Panc1 (cell line): Measurements from ENCODE around the gene PLBD2. TPM values are rescaled to one million over a fixed set of nuclear protein-coding genes. Genes with fewer than 3 reads are reported as not detected.

Experiments
- ATAC-seq: fragments of 200-7000 bp; cut with Tn5 transposase; 2 replicates; pipeline ENCODE4 v1.9.1; 2020; ENCODE audit warnings: mild to moderate bottlenecking, moderate library complexity
- BruUV-seq: library from RNA; stranded (reverse); fragments of 400-500 nt; replicated peaks from 2 replicates; lab custom pipeline; 2021; lab: Mats Ljungman, UMichigan
- CTCF ChIA-PET: fragments of 300-600 bp; sonication (Branson Sonifier 250); formaldehyde crosslinking; loops from one replicate; lab custom pipeline; 2022; ENCODE audit warnings: antibody characterized with exemption; lab: Charles Lee
- POLR2A ChIA-PET: fragments of 300-600 bp; sonication (Branson Sonifier 250); formaldehyde crosslinking; loops from one replicate; lab custom pipeline; 2022; ENCODE audit warnings: antibody characterized with exemption; lab: Charles Lee
- DNase-seq: peaks from one replicate; pipeline ENCODE4 v3.0.0-alpha.2; 2010; ENCODE audit warnings: low read depth, low spot score
- H3K27ac ChIP-seq: 2 replicates; pipeline ENCODE4 v1.5.1; 2011; ENCODE audit warnings: mild to moderate bottlenecking, low read length, inconsistent platforms
- H3K27me3 ChIP-seq: fragments of 200-500 bp; sonication (Bioruptor generic); 2 replicates; pipeline ENCODE4 v1.6.0; 2014; ENCODE audit warnings: low read length, inconsistent platforms; ENCODE audit not compliant: control insufficient read depth, insufficient read depth
- H3K36me3 ChIP-seq: fragments of 200-500 bp; sonication (Bioruptor generic); 2 replicates; pipeline ENCODE4 v1.5.1; 2014; ENCODE audit warnings: inconsistent platforms, mild to moderate bottlenecking, low read length, moderate library complexity; ENCODE audit not compliant: control insufficient read depth, insufficient read depth
- H3K4me1 ChIP-seq: 2 replicates; pipeline ENCODE4 v1.5.1; 2011; ENCODE audit warnings: inconsistent platforms, mild to moderate bottlenecking, low read length, moderate library complexity; ENCODE audit not compliant: control insufficient read depth, insufficient read depth
- H3K4me3 ChIP-seq, 2 experiments: 2 replicates each; pipeline ENCODE4 v1.5.1; 2011 to 2012; ENCODE audit warnings: low read depth in 2 of 2, low read length in 2 of 2, mild to moderate bottlenecking in 2 of 2, inconsistent platforms in 1 of 2, moderate library complexity in 1 of 2
- H3K9me3 ChIP-seq: fragments of 200-500 bp; sonication (Bioruptor generic); 2 replicates; pipeline ENCODE4 v1.5.1; 2014; ENCODE audit warnings: low read depth, mild to moderate bottlenecking, inconsistent platforms, low read length, moderate library complexity; ENCODE audit not compliant: control insufficient read depth, insufficient read depth
- POLR2AphosphoS5 ChIP-seq: IDR thresholded peaks from 2 replicates; pipeline ENCODE4 v1.6.1; 2012; ENCODE audit warnings: mild to moderate bottlenecking, low read depth, low read length, moderate library complexity
- SIN3A ChIP-seq: IDR thresholded peaks from 2 replicates; pipeline ENCODE4 v1.6.1; 2012; ENCODE audit warnings: low read depth, mild to moderate bottlenecking, low read length, moderate library complexity, borderline replicate concordance; ENCODE audit not compliant: insufficient read depth
- TCF7L2 ChIP-seq: IDR thresholded peaks from 2 replicates; pipeline ENCODE4 v1.6.1; 2011; ENCODE audit warnings: mild to moderate bottlenecking, low read depth, low read length, inconsistent platforms
- in situ Hi-C: cut with HindIII; loops from 2 replicates; pipeline ENCODE4 v1.10.0; 2016; ENCODE audit warnings: low sequenced_read_pairs, low pct_unique_long_range_greater_than_20kb
- intact Hi-C: fragments of 100-400 bp; cut with micrococcal nuclease; formaldehyde crosslinking; loops from one replicate; pipeline ENCODE4 v1.10.0; 2022; ENCODE audit not compliant: unreplicated experiment
- total RNA-seq: library from RNA; stranded (reverse); gene quantifications from one replicate; pipeline ENCODE4 v1.2.1, GENCODE V29; 2021; ENCODE audit not compliant: unreplicated experiment
- TF ChIP-seq, protein P1 (sequence below): fragments of 450-650 bp; IDR thresholded peaks from 2 replicates; pipeline ENCODE4 v1.5.1; 2017; ENCODE audit warnings: mild to moderate bottlenecking
- TF ChIP-seq, protein P2 (sequence below), 2 experiments: IDR thresholded peaks; 2 replicates each; pipeline ENCODE4 v1.6.1; 2011 to 2012; ENCODE audit warnings: low read depth in 2 of 2, control low read depth in 1 of 2, low read length in 1 of 2, mild to moderate bottlenecking in 1 of 2, moderate library complexity in 1 of 2; ENCODE audit not compliant: insufficient read depth in 1 of 2

Gene PLBD2
- total RNA-seq, 1 experiment from 2014 or later: 69.7 TPM

DNA sequence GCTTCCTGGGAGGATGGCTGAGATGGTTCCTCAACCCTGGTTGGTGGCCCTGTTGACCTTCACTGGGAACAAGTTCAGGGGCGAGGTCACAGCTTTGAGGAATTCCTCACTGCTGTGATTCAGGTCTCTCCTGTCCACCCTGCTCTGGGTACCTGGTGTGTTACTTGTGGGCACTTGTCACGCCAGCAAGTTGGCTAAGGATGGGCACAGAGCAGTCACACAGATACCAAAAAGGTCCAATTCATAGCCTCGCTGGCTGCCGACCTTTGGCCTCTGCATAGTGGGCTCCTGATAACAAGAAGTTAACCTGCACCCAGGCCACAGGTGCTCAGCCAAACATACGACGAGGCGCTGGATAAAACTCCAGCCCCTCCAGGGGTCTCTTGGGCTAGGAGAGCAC lies 34.1 kb downstream of the PLBD2 start:
- no TSS peak for BruUV-seq
- ATAC-seq (no peak), DNase-seq (no peak)
- Histone ChIP-seq H3K4me3 (no peak overlapping the region), H3K9me3 (no peaks in the 10 kb centered on the region), H3K36me3 (no peaks in the 10 kb centered on the region), H3K4me1 (no peaks in the 10 kb centered on the region), H3K27me3 (no peaks in the 10 kb centered on the region), H3K27ac (no peak overlapping the region)
- TF ChIP-seq, protein P1, sequence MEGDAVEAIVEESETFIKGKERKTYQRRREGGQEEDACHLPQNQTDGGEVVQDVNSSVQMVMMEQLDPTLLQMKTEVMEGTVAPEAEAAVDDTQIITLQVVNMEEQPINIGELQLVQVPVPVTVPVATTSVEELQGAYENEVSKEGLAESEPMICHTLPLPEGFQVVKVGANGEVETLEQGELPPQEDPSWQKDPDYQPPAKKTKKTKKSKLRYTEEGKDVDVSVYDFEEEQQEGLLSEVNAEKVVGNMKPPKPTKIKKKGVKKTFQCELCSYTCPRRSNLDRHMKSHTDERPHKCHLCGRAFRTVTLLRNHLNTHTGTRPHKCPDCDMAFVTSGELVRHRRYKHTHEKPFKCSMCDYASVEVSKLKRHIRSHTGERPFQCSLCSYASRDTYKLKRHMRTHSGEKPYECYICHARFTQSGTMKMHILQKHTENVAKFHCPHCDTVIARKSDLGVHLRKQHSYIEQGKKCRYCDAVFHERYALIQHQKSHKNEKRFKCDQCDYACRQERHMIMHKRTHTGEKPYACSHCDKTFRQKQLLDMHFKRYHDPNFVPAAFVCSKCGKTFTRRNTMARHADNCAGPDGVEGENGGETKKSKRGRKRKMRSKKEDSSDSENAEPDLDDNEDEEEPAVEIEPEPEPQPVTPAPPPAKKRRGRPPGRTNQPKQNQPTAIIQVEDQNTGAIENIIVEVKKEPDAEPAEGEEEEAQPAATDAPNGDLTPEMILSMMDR: no peak
- TF ChIP-seq SIN3A: no peak
- TF ChIP-seq POLR2AphosphoS5: no peak
- no peak for TF ChIP-seq TCF7L2
- in situ Hi-C loops: no loop called here
- POLR2A ChIA-PET: no interaction called here
- intact Hi-C loops: no loop called here
- CTCF ChIA-PET: no interaction called here

DNA sequence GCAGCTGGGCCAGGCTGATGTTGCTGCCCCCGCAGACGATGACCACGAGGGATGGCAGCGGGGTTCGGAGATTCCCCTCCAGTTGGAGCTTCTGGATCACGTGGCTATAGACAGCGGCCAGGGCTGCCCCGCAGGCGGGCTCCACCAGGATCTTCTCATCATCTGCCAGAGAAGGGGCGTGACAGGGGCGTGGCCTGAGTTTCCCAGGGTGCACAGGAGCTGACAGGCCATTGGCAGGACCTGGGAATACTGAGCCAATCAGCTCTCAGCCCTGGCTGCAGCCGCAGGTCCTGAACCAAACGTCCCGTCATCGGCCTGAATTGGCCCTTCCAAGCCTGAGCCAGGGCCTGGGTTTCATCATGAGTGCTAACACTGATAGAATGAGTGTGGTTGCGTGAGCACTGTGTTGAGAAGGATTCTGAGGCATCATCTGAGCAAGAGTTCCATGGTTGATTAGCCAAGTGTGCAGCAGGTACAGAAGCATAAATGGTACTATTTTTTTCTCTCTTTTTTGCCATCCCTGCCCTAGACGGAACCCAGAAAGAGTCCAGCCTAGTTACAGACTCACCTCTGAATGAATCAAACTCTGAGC lies 34.7 kb downstream of the PLBD2 start:
- DNase-seq (no peak), ATAC-seq (peak; percentile 54)
- CTCF ChIA-PET: no interaction called here
- no peak overlapping the region for H3K4me3 ChIP-seq
- no peaks in the 10 kb centered on the region for H3K4me1 ChIP-seq
- H3K9me3 ChIP-seq: no peaks in the 10 kb centered on the region
- H3K36me3 ChIP-seq: no peaks in the 10 kb centered on the region
- H3K27ac ChIP-seq: no peak overlapping the region
- POLR2A ChIA-PET: no interaction called here
- intact Hi-C loops: no loop called here
- TF ChIP-seq, protein P2, sequence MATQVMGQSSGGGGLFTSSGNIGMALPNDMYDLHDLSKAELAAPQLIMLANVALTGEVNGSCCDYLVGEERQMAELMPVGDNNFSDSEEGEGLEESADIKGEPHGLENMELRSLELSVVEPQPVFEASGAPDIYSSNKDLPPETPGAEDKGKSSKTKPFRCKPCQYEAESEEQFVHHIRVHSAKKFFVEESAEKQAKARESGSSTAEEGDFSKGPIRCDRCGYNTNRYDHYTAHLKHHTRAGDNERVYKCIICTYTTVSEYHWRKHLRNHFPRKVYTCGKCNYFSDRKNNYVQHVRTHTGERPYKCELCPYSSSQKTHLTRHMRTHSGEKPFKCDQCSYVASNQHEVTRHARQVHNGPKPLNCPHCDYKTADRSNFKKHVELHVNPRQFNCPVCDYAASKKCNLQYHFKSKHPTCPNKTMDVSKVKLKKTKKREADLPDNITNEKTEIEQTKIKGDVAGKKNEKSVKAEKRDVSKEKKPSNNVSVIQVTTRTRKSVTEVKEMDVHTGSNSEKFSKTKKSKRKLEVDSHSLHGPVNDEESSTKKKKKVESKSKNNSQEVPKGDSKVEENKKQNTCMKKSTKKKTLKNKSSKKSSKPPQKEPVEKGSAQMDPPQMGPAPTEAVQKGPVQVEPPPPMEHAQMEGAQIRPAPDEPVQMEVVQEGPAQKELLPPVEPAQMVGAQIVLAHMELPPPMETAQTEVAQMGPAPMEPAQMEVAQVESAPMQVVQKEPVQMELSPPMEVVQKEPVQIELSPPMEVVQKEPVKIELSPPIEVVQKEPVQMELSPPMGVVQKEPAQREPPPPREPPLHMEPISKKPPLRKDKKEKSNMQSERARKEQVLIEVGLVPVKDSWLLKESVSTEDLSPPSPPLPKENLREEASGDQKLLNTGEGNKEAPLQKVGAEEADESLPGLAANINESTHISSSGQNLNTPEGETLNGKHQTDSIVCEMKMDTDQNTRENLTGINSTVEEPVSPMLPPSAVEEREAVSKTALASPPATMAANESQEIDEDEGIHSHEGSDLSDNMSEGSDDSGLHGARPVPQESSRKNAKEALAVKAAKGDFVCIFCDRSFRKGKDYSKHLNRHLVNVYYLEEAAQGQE (IDR thresholded peaks at IDR 0.05; ENCODE audit: insufficient read depth in 1 of 2, low read depth in 2 of 2, low read length in 1 of 2): no peak
- TF ChIP-seq TCF7L2: no peak
- TF ChIP-seq, protein P1: no peak
- no peak for TF ChIP-seq POLR2AphosphoS5
- TF ChIP-seq SIN3A: no peak
- in situ Hi-C loops: no loop called here
- BruUV-seq: no TSS peak
- no peaks in the 10 kb centered on the region for H3K27me3 ChIP-seq
